NCI-H1694 treated with DMSO at 0.1 percent for 48 hours (cell line): ENCODE measurements around the gene CEACAM16.
"Not testable (repeated sequence)": the region's sequence is repeated elsewhere in the genome, so short reads cannot be mapped to it uniquely, and the experiment has no call there.

Experiments used
- DNase-seq: peaks from one replicate; lab custom pipeline; 2025; lab: John Stamatoyannopoulos, UW

Gene CEACAM16

GRCh38 chr19:44698492-44699201, at the start of gene CEACAM16:
Gene CEACAM16 (plus strand): TSS chr19:44699151. CDS start chr19:44701457, 2,306 bp downstream.
- no peak for DNase-seq

GRCh38 chr19:44649578-44650145, 49.3 kb upstream of the CEACAM16 start:
- DNase-seq = no peak

- DNase-seq = no peak
Observed at GRCh38 chr19:44653343-44653742, 45.6 kb upstream of the CEACAM16 start.

- DNase-seq = no peak
Observed at GRCh38 chr19:44653977-44654774, 44.8 kb upstream of the CEACAM16 start.

GRCh38 chr19:44657211-44657921, 41.6 kb upstream of the CEACAM16 start:
- peak; percentile 10 for DNase-seq

- DNase-seq = no peak
Observed at GRCh38 chr19:44658069-44658733, 40.8 kb upstream of the CEACAM16 start.

GRCh38 chr19:44660081-44660480, 38.9 kb upstream of the CEACAM16 start:
- no peak for DNase-seq

- no peak for DNase-seq
Observed at GRCh38 chr19:44661205-44661604, 37.7 kb upstream of the CEACAM16 start.

- DNase-seq = no peak
Observed at GRCh38 chr19:44661904-44662303, 37.0 kb upstream of the CEACAM16 start.

GRCh38 chr19:44662691-44663385, 36.1 kb upstream of the CEACAM16 start:
- peak; percentile 1 for DNase-seq

- no peak for DNase-seq
Observed at GRCh38 chr19:44663996-44664395, 35.0 kb upstream of the CEACAM16 start.

- DNase-seq = no peak
Observed at GRCh38 chr19:44664976-44665375, 34.0 kb upstream of the CEACAM16 start.

- no peak for DNase-seq
Observed at GRCh38 chr19:44666852-44667556, 31.9 kb upstream of the CEACAM16 start.

- DNase-seq = no peak
Observed at GRCh38 chr19:44668985-44669764, 29.8 kb upstream of the CEACAM16 start.

- DNase-seq = not testable (repeated sequence)
Observed at GRCh38 chr19:44670027-44670426, 28.9 kb upstream of the CEACAM16 start.

- DNase-seq = no peak
Observed at GRCh38 chr19:44671400-44671799, 27.6 kb upstream of the CEACAM16 start, which contains the start of gene CEACAM19. Gene CEACAM19 (plus strand): TSS chr19:44671482. CDS start chr19:44671932, 450 bp downstream.

- DNase-seq = no peak
Observed at GRCh38 chr19:44672226-44672625, 26.7 kb upstream of the CEACAM16 start.

- no peak for DNase-seq
Observed at GRCh38 chr19:44673510-44673909, 25.4 kb upstream of the CEACAM16 start.

- no peak for DNase-seq
Observed at GRCh38 chr19:44675521-44675920, 23.4 kb upstream of the CEACAM16 start.
